HEK293 (cell line): ENCODE results near the gene AGAP3.
A peak's percentile ranks its signal among the peaks of the same experiment; 100 is the strongest.

Experiments used
- CTCF ChIA-PET: fragments of 350-600 bp; formaldehyde crosslinking; extraction: SDS; loops from one replicate; lab custom pipeline; 2021; ENCODE audit warnings: antibody characterized with exemption; lab: Yijun Ruan, JAX
- POLR2A ChIA-PET: fragments of 300-600 bp; formaldehyde crosslinking; extraction: SDS; loops from one replicate; lab custom pipeline; 2020; ENCODE audit warnings: antibody characterized with exemption, inconsistent platforms; lab: Yijun Ruan, JAX
- H3K27ac ChIP-seq: fragments of 200-500 bp; sonication (Bioruptor generic); 2 replicates; pipeline ENCODE4 v1.5.1; 2014; ENCODE audit warnings: low read depth, low read length, control low read depth, inconsistent platforms; ENCODE audit errors: extremely low read depth
- H3K36me3 ChIP-seq, 2 experiments: fragments of 200-500 bp in 1 of 2; sonication (Bioruptor generic) in 1 of 2; 1 replicate in 1 of 2; 2 replicates in 1 of 2; pipeline ENCODE4 v1.5.1; 2014 to 2017; ENCODE audit warnings: inconsistent platforms in 2 of 2, low read length in 2 of 2; ENCODE audit not compliant: control insufficient read depth in 2 of 2, insufficient read depth in 1 of 2
- H3K4me1 ChIP-seq: fragments of 200-500 bp; sonication (Bioruptor generic); 2 replicates; pipeline ENCODE4 v1.5.1; 2014; ENCODE audit warnings: mild to moderate bottlenecking, low read length, inconsistent platforms; ENCODE audit not compliant: control insufficient read depth, insufficient read depth
- H3K4me3 ChIP-seq: 2 replicates; pipeline ENCODE4 v1.5.1; 2011; ENCODE audit warnings: low read depth, mild to moderate bottlenecking, control low read depth, low read length, moderate library complexity
- H3K9me3 ChIP-seq: fragments of 200-500 bp; sonication (Bioruptor generic); 2 replicates; pipeline ENCODE4 v1.5.1; 2014; ENCODE audit warnings: low read depth, low read length, inconsistent platforms; ENCODE audit not compliant: control insufficient read depth, insufficient read depth
- AEBP2 ChIP-seq: fragments of 450-650 bp; formaldehyde crosslinking; IDR thresholded peaks from 2 replicates; pipeline ENCODE4 v1.5.1; 2016; ENCODE audit warnings: missing biosample characterization, missing genetic modification characterization, borderline replicate concordance
- BCL11A ChIP-seq: fragments of 450-650 bp; formaldehyde crosslinking; IDR thresholded peaks from 2 replicates; pipeline ENCODE4 v1.5.1; 2016; ENCODE audit warnings: low read depth, missing biosample characterization, missing genetic modification characterization
- BCL6B ChIP-seq: fragments of 450-650 bp; formaldehyde crosslinking; IDR thresholded peaks from 2 replicates; pipeline ENCODE4 v1.5.1; 2017; ENCODE audit warnings: missing biosample characterization, missing genetic modification characterization
- INSM2 ChIP-seq: fragments of 450-650 bp; formaldehyde crosslinking; IDR thresholded peaks from 2 replicates; pipeline ENCODE4 v1.5.1; 2016; ENCODE audit warnings: missing biosample characterization, missing genetic modification characterization
- KLF8 ChIP-seq: fragments of 450-650 bp; formaldehyde crosslinking; IDR thresholded peaks from 2 replicates; pipeline ENCODE4 v1.5.1; 2016; ENCODE audit warnings: missing biosample characterization, missing genetic modification characterization
- PBX3 ChIP-seq: sonication (generic); formaldehyde crosslinking; IDR thresholded peaks from 2 replicates; pipeline ENCODE4 v1.8.1; 2022; ENCODE audit warnings: mild to moderate bottlenecking, moderate library complexity, missing genetic modification reagents
- SP2 ChIP-seq: fragments of 450-650 bp; formaldehyde crosslinking; IDR thresholded peaks from 2 replicates; pipeline ENCODE4 v1.5.1; 2016; ENCODE audit warnings: missing biosample characterization, missing genetic modification characterization
- ZIC2 ChIP-seq: fragments of 450-650 bp; formaldehyde crosslinking; IDR thresholded peaks from 2 replicates; pipeline ENCODE4 v1.5.1; 2016; ENCODE audit warnings: missing biosample characterization, missing genetic modification characterization
- ZNF112 ChIP-seq: fragments of 450-650 bp; formaldehyde crosslinking; IDR thresholded peaks from 2 replicates; pipeline ENCODE4 v1.5.0; 2017; ENCODE audit warnings: missing biosample characterization, missing genetic modification characterization
- ZNF155 ChIP-seq: fragments of 450-650 bp; formaldehyde crosslinking; IDR thresholded peaks from 2 replicates; pipeline ENCODE4 v1.5.1; 2016; ENCODE audit warnings: missing biosample characterization, missing genetic modification characterization
- ZNF2 ChIP-seq: fragments of 450-650 bp; formaldehyde crosslinking; IDR thresholded peaks from 2 replicates; pipeline ENCODE4 v1.5.1; 2016; ENCODE audit warnings: missing biosample characterization, missing genetic modification characterization
- ZNF221 ChIP-seq: fragments of 450-650 bp; formaldehyde crosslinking; IDR thresholded peaks from 2 replicates; pipeline ENCODE4 v1.5.1; 2017; ENCODE audit warnings: missing biosample characterization, missing genetic modification characterization, borderline replicate concordance
- ZNF24 ChIP-seq: fragments of 450-650 bp; formaldehyde crosslinking; IDR thresholded peaks from 2 replicates; pipeline ENCODE4 v1.5.1; 2016; ENCODE audit warnings: missing biosample characterization, missing genetic modification characterization
- ZNF311 ChIP-seq: fragments of 450-650 bp; formaldehyde crosslinking; IDR thresholded peaks from 2 replicates; pipeline ENCODE4 v1.5.1; 2017; ENCODE audit warnings: missing biosample characterization, missing genetic modification characterization, borderline replicate concordance
- ZNF324 ChIP-seq: fragments of 450-650 bp; formaldehyde crosslinking; IDR thresholded peaks from 2 replicates; pipeline ENCODE4 v1.5.1; 2016; ENCODE audit warnings: missing biosample characterization, missing genetic modification characterization
- ZNF335 ChIP-seq: fragments of 450-650 bp; formaldehyde crosslinking; conservative IDR thresholded peaks from 2 replicates; pipeline ENCODE4 v1.5.1; 2016; ENCODE audit warnings: missing biosample characterization, missing genetic modification characterization
- ZNF341 ChIP-seq: fragments of 450-650 bp; formaldehyde crosslinking; IDR thresholded peaks from 2 replicates; pipeline ENCODE4; 2016; ENCODE audit warnings: low read depth, missing biosample characterization, missing genetic modification characterization
- ZNF366 ChIP-seq: fragments of 450-650 bp; formaldehyde crosslinking; conservative IDR thresholded peaks from 2 replicates; pipeline ENCODE4 v1.5.1; 2016; ENCODE audit warnings: missing biosample characterization, missing genetic modification characterization
- ZNF37A ChIP-seq: fragments of 450-650 bp; IDR thresholded peaks from 2 replicates; pipeline ENCODE4 v1.5.1; 2018; ENCODE audit warnings: missing biosample characterization, missing genetic modification characterization
- ZNF621 ChIP-seq: fragments of 450-650 bp; formaldehyde crosslinking; IDR thresholded peaks from 2 replicates; pipeline ENCODE4 v1.5.1; 2017; ENCODE audit warnings: missing biosample characterization, missing genetic modification characterization
- ZNF624 ChIP-seq: fragments of 450-650 bp; formaldehyde crosslinking; IDR thresholded peaks from 2 replicates; pipeline ENCODE4 v1.5.1; 2017; ENCODE audit warnings: missing biosample characterization, missing genetic modification characterization
- ZNF701 ChIP-seq: fragments of 450-650 bp; formaldehyde crosslinking; IDR thresholded peaks from 2 replicates; pipeline ENCODE4 v1.5.1; 2016; ENCODE audit warnings: missing biosample characterization, missing genetic modification characterization
- ZSCAN4 ChIP-seq: fragments of 450-650 bp; formaldehyde crosslinking; IDR thresholded peaks from 2 replicates; pipeline ENCODE4 v1.5.1; 2017; ENCODE audit warnings: missing biosample characterization, missing genetic modification characterization
- ZSCAN5A ChIP-seq: fragments of 450-650 bp; formaldehyde crosslinking; IDR thresholded peaks from 2 replicates; pipeline ENCODE4 v1.5.1; 2016; ENCODE audit warnings: missing biosample characterization, missing genetic modification characterization
- ZXDB ChIP-seq: fragments of 450-650 bp; formaldehyde crosslinking; IDR thresholded peaks from 2 replicates; pipeline ENCODE4 v1.5.1; 2016; ENCODE audit warnings: missing biosample characterization, missing genetic modification characterization

AGAP3 gene

GRCh38 chr7:151095828-151096475 lies 9.7 kb downstream of the AGAP3 start:
- POLR2A ChIA-PET: no interaction called here
- CTCF ChIA-PET: interaction anchor here (0.5 to 2.7 kb wide), 4 partner anchors 15 to 219 kb away, joined by 3 to 10 read pairs (median 4); no protein-coding TSS in a partner anchor

GRCh38 chr7:151099486-151100211 lies 13.4 kb downstream of the AGAP3 start:
- H3K36me3 ChIP-seq: peaks cover 0 to 28% of the 10 kb centered on the region in 2 experiments; a peak in 2 of 3 replicates
- no peaks in the 10 kb centered on the region for H3K9me3 ChIP-seq
- ChIA-PET POLR2A (no interaction called here), CTCF (interaction anchor here (0.6 to 4.0 kb wide), 2 partner anchors 11 to 15 kb away, joined by 3 to 23 read pairs; no protein-coding TSS in a partner anchor)
- no peaks in the 10 kb centered on the region for H3K4me1 ChIP-seq
- H3K27ac ChIP-seq: no peak overlapping the region
- no peak overlapping the region for H3K4me3 ChIP-seq
- TF ChIP-seq ZIC2: 0 out of 2 replicates have a peak, but pooled peaks have one; percentile 5
- no peak for TF ChIP-seq PBX3
- TF ChIP-seq ZNF311 (tag by site-specific recombination): no peak
- TF ChIP-seq ZNF366 (tag by site-specific recombination): no peak
- no peak for TF ChIP-seq ZNF112 (tag by site-specific recombination)
- no peak for TF ChIP-seq SP2 (tag by site-specific recombination)
- TF ChIP-seq BCL6B (tag by site-specific recombination): no peak
- no peak for TF ChIP-seq ZXDB (tag by site-specific recombination)
- no peak for TF ChIP-seq ZNF24 (tag by site-specific recombination)
- no peak for TF ChIP-seq ZNF624 (tag by site-specific recombination)
- TF ChIP-seq ZNF324 (tag by site-specific recombination): no peak
- TF ChIP-seq ZNF341 (tag by site-specific recombination): peak; percentile 27
- no peak for TF ChIP-seq ZNF2 (tag by site-specific recombination)
- TF ChIP-seq ZNF37A: no peak
- TF ChIP-seq ZSCAN4: no peak
- no peak for TF ChIP-seq INSM2 (tag by site-specific recombination)
- TF ChIP-seq ZSCAN5A (tag by site-specific recombination): no peak
- no peak for TF ChIP-seq ZNF155 (tag by site-specific recombination)

More at GRCh38 chr7:151095828-151096475, 9.7 kb downstream of the AGAP3 start:
- Histone ChIP-seq H3K9me3 (no peaks in the 10 kb centered on the region), H3K4me1 (no peaks in the 10 kb centered on the region), H3K4me3 (no peak overlapping the region), H3K36me3 (peaks cover 0 to 40% of the 10 kb centered on the region in 2 experiments; a peak in 2 of 3 replicates), H3K27ac (no peak overlapping the region)
- TF ChIP-seq BCL11A: no peak
- TF ChIP-seq AEBP2 (tag by site-specific recombination): no peak
- TF ChIP-seq ZNF701: no peak
- no peak for TF ChIP-seq ZNF24 (tag by site-specific recombination)
- TF ChIP-seq KLF8 (tag by site-specific recombination): no peak
- no peak for TF ChIP-seq ZNF221 (tag by site-specific recombination)
- no peak for TF ChIP-seq ZNF621 (tag by site-specific recombination)
- TF ChIP-seq ZNF335 (tag by site-specific recombination): no peak
